ENCODE measurements around the gene VAMP7. TPM values are rescaled to one million over a fixed set of nuclear protein-coding genes. Genes with fewer than 3 reads are reported as not detected.
A peak's percentile ranks its signal among the peaks of the same experiment; 100 is the strongest.

VAMP7 gene
- total and polyA plus RNA-seq, 9 of the 15 experiments (the other 6 are each of a cell fraction or from before 2014, with no cell fraction given), result 38.4 to 100 (median 67.7) TPM

GRCh38 chrX:155870958-155871357 lies 10.2 kb upstream of the VAMP7 start:
- H3K27ac ChIP-seq (ENCODE audit: extremely low read depth, low read depth, low read length), result no peak overlapping the region
- no peaks in the 10 kb centered on the region for H3K27me3 ChIP-seq (ENCODE audit: control insufficient read depth in 2 of 2, insufficient read depth in 2 of 2, low read length in 2 of 2)
- ATAC-seq, result no peak
- FAIRE-seq, result no peak
- in situ Hi-C loops (cut with MboI) (no loop called here), intact Hi-C loops (cut with micrococcal nuclease) (no loop called here)
- no peak overlapping the region for H3K4me2 ChIP-seq (ENCODE audit: insufficient read depth, low read length)
- CTCF ChIA-PET (ENCODE audit: low intra/inter-chr PET ratio), result no interaction called here
- H3K36me3 ChIP-seq (ENCODE audit: control insufficient read depth, insufficient read depth, low read length), result no peaks in the 10 kb centered on the region
- no peaks in the 10 kb centered on the region for H4K20me1 ChIP-seq (replicated peaks; ENCODE audit: control insufficient read depth, insufficient read depth, low read length)
- H3K9ac ChIP-seq (ENCODE audit: insufficient read depth in 1 of 2, low read depth in 2 of 2, low read length in 2 of 2), result no peak overlapping the region
- peak overlapping the region; percentile 47; the same call in 1 of the 2 replicates for H2AFZ ChIP-seq (ENCODE audit: low read depth, low read length)
- no peaks in the 10 kb centered on the region for H3K79me2 ChIP-seq (ENCODE audit: control insufficient read depth, insufficient read depth, low read length)
- H3K9me1 ChIP-seq (ENCODE audit: control insufficient read depth, insufficient read depth, low read length), result no peaks in the 10 kb centered on the region
- no TSS peak for BruUV-seq (replicated peaks)
- POLR2A ChIA-PET, result no interaction called here
- H3K4me3 ChIP-seq, result no peak overlapping the region
- no peak for TF ChIP-seq ZC3H4 (CRISPR knock-in tag; IDR thresholded peaks at IDR 0.05; ENCODE audit: borderline replicate concordance)
- no peak for TF ChIP-seq PHTF2 (CRISPR knock-in tag; IDR thresholded peaks at IDR 0.05)
- TF ChIP-seq RFX7 (CRISPR knock-in tag; IDR thresholded peaks at IDR 0.05), result no peak
- no peak for TF ChIP-seq CHAMP1 (IDR thresholded peaks at IDR 0.05)
- no peak for TF ChIP-seq ZNF699 (CRISPR knock-in tag; IDR thresholded peaks at IDR 0.05; ENCODE audit: insufficient replicate concordance)
- H3K4me1 ChIP-seq (replicated peaks in 1 of 2; ENCODE audit: control insufficient read depth in 2 of 2, insufficient read depth in 2 of 2, low read length in 2 of 2), result peaks cover 4 to 5% of the 10 kb centered on the region in 2 experiments; a peak in 2 of 5 replicates
- peaks cover 4% of the 10 kb centered on the region for H3K9me3 ChIP-seq (replicated peaks; ENCODE audit: control insufficient read depth, insufficient read depth, low read depth, low read length)
- DNase-seq (ENCODE audit: extremely low read depth in 1 of 4, low spot score in 3 of 4), result no peak
